NCI-H187 treated with DMSO at 0.1 percent for 48 hours (cell line): ENCODE results near the gene BTNL2.
"Not testable (repeated sequence)": the region's sequence is repeated elsewhere in the genome, so short reads cannot be mapped to it uniquely, and the experiment has no call there.

ENCODE experiments used
- DNase-seq: peaks from one replicate; lab custom pipeline; 2025; lab: John Stamatoyannopoulos, UW

The BTNL2 gene, protein sequence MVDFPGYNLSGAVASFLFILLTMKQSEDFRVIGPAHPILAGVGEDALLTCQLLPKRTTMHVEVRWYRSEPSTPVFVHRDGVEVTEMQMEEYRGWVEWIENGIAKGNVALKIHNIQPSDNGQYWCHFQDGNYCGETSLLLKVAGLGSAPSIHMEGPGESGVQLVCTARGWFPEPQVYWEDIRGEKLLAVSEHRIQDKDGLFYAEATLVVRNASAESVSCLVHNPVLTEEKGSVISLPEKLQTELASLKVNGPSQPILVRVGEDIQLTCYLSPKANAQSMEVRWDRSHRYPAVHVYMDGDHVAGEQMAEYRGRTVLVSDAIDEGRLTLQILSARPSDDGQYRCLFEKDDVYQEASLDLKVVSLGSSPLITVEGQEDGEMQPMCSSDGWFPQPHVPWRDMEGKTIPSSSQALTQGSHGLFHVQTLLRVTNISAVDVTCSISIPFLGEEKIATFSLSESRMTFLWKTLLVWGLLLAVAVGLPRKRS

DNA sequence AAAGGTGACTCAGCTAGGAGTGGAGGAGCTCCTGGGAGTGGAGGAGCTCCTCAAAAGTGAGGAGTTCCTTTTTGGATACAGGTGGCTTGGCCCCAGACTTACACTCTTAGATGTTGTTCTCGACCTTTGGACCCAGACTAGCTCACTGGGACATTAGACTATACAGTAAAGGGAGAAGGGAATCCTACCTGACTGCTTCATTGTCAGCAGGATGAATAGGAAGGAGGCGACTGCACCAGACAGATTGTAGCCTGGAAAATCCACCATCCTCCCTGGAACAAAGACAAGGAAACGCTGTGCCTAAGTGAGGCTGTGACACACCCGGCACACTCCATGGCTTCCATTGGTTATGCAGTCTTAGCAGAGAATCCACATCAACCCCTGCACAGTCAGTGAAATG is at the start of gene BTNL2:
TSS of gene BTNL2 (minus strand) at position 325 of the 400 bp plus-strand sequence. CDS start at position 267, 58 bp downstream.
- DNase-seq, result no peak

- no peak for DNase-seq
These were observed 42.2 kb upstream of the BTNL2 start for GRCh38 chr6:32449088-32449736.

- no peak for DNase-seq
These were observed 41.0 kb upstream of the BTNL2 start for GRCh38 chr6:32447932-32448331.

DNA sequence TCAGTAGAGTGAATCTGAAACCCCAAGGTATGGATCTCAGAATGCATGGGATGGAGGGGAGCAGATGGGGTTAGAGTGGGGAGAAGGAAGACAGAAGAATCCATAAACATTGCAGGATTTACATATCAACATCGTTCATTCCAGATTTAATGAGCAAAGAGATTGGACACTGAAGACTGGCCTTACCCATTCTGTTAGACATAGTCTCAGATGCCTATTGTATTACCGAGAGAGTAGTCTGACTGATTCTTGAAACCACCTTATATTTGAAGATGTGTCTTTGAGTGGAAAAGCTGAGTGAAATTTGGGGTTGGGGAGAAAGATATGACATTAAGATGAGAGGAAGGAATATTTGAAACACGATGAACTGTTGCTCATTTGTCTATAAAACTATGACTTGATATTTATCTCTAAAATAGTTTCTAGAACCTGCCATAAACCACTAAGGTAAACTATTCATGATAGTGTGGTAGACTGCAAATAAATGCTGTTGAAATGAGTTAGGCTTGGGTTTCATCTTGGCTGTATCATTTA is 38.4 kb upstream of the BTNL2 start:
- DNase-seq, result no peak

- no peak for DNase-seq
These were observed 37.5 kb upstream of the BTNL2 start for GRCh38 chr6:32444433-32444832.

DNA sequence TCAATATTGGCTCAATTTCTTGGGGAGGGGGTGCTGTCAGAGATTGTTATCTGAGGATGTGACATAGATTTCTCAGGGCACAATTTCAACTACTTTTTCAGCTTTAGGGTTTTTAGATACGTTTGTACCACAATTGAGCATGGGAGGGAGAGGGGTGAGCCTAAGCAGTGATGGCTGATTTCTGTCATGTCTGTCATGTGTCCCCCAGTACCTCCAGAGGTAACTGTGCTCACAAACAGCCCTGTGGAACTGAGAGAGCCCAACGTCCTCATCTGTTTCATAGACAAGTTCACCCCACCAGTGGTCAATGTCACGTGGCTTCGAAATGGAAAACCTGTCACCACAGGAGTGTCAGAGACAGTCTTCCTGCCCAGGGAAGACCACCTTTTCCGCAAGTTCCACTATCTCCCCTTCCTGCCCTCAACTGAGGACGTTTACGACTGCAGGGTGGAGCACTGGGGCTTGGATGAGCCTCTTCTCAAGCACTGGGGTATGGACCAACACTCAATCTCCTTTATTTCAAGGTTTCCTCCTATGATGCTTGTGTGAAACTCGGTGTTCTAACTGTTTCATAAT is 36.1 kb upstream of the BTNL2 start:
- DNase-seq, result no peak

DNA sequence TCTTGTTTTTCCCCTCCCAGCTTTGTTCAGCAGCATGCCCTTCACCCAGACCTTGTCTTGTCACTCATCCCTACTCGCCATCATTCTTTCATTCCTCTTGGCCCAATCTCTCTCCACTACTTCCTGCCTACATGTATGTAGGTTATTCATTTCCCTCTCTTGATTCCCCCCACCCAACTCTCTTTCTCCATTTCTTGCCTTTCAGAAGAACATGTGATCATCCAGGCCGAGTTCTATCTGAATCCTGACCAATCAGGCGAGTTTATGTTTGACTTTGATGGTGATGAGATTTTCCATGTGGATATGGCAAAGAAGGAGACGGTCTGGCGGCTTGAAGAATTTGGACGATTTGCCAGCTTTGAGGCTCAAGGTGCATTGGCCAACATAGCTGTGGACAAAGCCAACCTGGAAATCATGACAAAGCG is 35.3 kb upstream of the BTNL2 start:
- DNase-seq, result no peak

- DNase-seq, result no peak
These were observed 32.7 kb upstream of the BTNL2 start, which contains the start of gene HLA-DRA for GRCh38 chr6:32439602-32440214. Gene HLA-DRA, plus strand, starts transcription at chr6:32439887. Its CDS starts 64 bp downstream, at chr6:32439951.

DNA sequence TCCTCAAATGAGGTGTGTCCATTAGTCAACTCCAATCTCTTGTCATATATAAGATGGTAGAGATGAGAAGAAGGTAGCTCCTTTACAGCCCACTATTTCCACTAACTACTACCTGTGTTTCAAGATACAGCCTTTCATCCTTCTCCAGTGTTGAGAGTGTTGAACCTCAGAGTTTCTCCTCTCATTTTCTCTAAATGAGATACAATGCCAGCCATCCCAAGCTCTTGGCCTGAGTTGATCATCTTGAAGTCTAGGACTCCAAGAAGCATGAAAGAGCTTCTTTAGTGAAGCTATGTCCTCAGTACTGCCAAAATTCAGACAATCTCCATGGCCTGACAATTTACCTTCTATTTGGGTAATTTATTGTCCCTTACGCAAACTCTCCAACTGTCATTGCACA is 32.2 kb upstream of the BTNL2 start:
- no peak for DNase-seq

DNA sequence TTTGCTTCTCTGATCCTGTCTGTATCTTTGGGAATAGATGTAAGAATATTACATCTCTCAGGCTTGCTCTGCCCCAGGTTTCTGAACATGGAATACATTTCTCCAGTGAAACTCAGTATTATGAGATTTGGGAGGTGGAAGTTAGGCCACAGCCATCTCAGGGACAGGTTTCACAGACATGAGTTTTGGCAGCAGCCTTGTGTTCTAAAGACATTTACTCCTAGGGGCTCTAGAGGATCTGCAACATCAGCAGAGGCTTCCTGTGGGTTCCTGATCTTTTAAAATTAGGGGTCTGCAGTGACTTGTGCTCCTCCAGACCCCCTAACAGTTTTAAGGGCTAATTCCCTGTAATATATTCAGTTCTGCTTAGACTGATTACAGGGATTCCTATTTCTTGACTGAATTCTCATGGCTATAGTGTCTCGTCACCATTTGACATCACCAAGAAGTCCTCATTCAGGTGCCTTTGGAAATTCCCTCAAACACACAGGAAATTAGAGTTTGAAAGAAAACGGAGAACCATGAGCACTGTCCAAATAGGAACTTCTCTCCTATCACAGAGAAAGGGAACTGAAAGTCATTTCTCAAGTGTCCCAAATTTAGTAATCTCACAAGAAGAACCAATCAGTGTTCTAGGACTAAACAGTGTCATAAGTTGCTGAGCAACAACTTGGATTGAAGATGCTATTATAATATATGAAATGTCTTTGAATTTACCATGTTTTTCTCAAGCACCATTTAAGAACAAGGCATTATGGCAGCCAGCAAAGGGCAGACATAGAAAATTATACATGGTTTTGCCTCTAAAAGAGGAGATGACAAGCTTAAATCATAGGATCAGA is 30.2 kb upstream of the BTNL2 start:
- DNase-seq, result no peak

DNA sequence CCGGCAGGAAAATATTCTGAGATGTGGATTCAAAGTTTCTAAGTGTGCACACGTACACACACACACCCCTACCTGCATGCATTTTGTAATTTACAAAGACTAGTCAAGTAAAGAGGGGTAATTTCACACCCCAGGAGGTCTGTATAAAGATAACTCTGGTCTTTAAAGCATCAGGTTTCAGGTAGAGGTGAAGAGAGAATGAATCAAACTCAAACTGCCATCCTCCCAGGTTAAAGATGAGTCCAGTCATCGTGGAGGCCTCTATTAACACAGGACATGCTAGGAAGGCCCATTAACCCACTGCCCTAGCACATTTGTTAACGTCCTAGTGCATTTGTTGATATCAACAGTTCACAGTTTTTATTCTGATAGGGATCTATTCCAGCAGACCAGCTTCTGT is 29.2 kb upstream of the BTNL2 start:
- DNase-seq, result no peak

DNA sequence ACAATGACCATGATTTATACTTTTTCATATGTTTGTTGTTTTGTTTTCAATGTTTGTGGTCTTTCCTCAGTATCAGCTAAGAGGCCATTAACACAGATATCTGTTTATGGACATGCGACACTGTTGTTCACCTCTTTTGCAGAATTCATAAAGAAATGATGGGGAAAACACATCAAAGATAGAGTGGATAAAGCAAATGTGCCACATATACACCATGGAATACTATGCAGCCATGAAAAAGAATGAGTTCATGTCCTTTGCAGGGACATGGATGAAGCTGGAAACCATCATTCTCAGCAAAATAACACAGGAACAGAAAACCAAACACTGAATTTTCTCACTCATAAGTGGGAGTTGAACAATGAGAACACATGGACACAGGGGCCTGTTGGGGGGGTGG is 27.0 kb upstream of the BTNL2 start:
- not testable (repeated sequence) for DNase-seq

DNA sequence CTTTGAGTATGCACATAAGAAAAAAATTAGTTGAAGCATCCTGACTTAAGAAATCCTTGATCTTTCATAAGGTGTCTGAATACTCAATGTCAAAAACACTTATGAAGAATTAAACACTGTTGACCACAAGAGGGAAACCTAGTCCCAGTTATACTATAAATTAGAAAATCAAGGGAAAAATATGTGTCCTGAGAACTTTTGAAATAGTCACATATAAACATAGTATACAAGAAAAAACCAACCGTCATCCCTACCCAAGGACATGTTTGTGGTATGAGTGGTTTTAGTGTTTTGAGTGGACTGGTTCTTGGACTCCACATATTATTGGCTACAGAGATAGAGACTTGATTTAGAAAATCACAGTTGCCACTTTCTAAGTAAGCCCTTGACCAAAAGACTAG is 25.1 kb upstream of the BTNL2 start:
- no peak for DNase-seq

- DNase-seq, result no peak
These were observed 24.2 kb upstream of the BTNL2 start for GRCh38 chr6:32431142-32431541.

DNA sequence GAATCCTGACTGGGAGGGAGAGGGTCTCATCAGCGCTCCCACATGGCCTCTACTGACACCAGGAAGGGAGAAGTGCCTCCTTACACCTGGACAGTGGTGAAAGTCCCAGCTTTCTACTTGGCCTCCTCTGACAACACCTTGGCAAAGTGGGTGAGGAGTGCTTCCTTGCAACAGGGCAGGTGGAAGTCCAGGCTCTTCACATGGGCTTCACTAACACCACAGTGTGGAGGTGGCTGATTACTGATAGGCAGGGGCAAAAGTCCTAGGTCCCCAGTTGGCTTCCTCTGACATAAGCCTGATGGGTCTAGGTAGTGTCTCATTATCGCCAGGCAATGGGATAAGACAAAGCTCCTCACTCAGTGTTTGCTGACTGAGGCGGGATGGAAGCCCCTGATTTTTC is 23.2 kb upstream of the BTNL2 start:
- DNase-seq, result no peak

GRCh38 chr6:32427934-32428474 is 21.0 kb upstream of the BTNL2 start:
- DNase-seq, result no peak

GRCh38 chr6:32427218-32427617 is 20.2 kb upstream of the BTNL2 start:
- DNase-seq, result no peak

DNA sequence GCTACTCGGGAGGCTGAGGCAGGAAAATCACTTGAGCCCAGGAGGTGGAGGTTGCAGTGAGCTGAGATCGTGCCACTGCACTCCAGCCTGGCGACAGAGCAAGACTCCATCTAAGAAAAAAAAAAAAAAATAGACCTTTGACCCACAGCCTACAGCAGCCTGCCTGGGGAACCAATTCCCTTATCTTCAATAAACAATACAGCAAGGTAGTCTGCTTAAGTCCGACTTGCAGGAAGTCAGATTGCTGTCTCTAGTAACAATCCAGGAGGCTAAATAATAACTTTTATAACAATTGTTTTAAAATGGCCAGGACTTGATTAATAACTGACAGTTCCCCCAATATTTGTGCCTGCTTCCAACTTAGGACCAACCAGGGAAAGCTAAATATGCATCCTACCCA is 19.4 kb upstream of the BTNL2 start:
- no peak for DNase-seq

GRCh38 chr6:32424589-32425300 is 17.8 kb upstream of the BTNL2 start:
- no peak for DNase-seq

- DNase-seq, result no peak
These were observed 9.1 kb upstream of the BTNL2 start for GRCh38 chr6:32416036-32416435.
